ENCODE data around the gene WBP2. TPM values are rescaled to one million over a fixed set of nuclear protein-coding genes. Genes with fewer than 3 reads are reported as not detected.

The WBP2 gene
- total and polyA plus RNA-seq, 2 of the 13 experiments (the other 11 are each of a cell fraction or from before 2014, with no cell fraction given), result 29.2 to 29.5 TPM

DNA sequence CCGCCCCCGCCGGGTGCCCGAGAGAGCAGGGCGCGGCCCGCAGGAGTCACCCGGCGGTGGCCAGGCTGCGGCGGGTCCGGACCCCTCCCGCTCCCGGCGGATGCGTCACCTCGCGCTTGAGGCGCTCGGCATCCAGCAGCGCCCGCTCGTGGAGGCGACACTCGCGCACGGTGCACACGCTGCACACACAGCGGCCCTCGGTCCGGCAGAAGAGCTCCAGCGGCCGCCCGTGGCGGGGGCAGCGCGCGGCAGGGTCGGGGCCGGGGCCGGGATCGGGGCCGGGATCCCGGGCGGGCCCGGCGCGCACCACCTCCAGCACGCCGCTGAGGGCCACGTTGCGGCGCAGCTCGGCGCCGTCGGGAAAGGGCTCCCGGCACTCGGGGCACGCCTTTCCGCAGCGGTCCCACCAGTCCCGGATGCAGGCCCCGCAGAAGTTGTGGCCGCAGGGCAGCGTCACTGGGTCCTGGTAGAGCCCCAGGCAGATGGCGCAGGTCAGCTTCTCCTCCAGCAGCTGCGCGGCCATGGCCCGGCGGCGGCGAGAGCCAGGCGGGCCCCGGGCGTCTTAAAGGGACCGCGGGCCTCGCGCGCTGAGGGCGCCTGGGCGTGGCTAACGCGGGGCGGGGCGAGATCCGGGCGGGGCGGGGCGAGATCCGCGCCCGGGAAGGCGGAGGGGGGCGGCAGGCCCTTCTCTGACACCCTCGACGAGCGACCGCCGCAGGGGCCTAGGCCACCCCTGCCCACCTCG is 41.5 kb upstream of the WBP2 start, which contains the start of gene TRIM65 (continued):
- TF ChIP-seq, protein P1, sequence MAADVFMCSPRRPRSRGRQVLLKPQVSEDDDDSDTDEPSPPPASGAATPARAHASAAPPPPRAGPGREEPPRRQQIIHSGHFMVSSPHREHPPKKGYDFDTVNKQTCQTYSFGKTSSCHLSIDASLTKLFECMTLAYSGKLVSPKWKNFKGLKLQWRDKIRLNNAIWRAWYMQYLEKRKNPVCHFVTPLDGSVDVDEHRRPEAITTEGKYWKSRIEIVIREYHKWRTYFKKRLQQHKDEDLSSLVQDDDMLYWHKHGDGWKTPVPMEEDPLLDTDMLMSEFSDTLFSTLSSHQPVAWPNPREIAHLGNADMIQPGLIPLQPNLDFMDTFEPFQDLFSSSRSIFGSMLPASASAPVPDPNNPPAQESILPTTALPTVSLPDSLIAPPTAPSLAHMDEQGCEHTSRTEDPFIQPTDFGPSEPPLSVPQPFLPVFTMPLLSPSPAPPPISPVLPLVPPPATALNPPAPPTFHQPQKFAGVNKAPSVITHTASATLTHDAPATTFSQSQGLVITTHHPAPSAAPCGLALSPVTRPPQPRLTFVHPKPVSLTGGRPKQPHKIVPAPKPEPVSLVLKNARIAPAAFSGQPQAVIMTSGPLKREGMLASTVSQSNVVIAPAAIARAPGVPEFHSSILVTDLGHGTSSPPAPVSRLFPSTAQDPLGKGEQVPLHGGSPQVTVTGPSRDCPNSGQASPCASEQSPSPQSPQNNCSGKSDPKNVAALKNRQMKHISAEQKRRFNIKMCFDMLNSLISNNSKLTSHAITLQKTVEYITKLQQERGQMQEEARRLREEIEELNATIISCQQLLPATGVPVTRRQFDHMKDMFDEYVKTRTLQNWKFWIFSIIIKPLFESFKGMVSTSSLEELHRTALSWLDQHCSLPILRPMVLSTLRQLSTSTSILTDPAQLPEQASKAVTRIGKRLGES (CRISPR knock-in tag; IDR thresholded peaks at IDR 0.05; ENCODE audit: borderline replicate concordance), result no peak
- TF ChIP-seq CENPT (CRISPR knock-in tag; IDR thresholded peaks at IDR 0.05; ENCODE audit: low read depth), result no peak
- no peak for TF ChIP-seq U2AF1 (optimal IDR thresholded peaks at IDR 0.05; ENCODE audit: low read depth, low read length)
- TF ChIP-seq ZNF549 (CRISPR knock-in tag; IDR thresholded peaks at IDR 0.05), result no peak
- peak; percentile 33; the same call in 1 of the 2 replicates for TF ChIP-seq SSRP1 (CRISPR knock-in tag; IDR thresholded peaks at IDR 0.05)
- no peak for TF ChIP-seq ZNF20 (CRISPR knock-in tag; IDR thresholded peaks at IDR 0.05)
- TF ChIP-seq NFKBIZ (CRISPR knock-in tag; IDR thresholded peaks at IDR 0.05), result peak; percentile 78; the same call in 1 of the 2 replicates
- TF ChIP-seq, protein P2, sequence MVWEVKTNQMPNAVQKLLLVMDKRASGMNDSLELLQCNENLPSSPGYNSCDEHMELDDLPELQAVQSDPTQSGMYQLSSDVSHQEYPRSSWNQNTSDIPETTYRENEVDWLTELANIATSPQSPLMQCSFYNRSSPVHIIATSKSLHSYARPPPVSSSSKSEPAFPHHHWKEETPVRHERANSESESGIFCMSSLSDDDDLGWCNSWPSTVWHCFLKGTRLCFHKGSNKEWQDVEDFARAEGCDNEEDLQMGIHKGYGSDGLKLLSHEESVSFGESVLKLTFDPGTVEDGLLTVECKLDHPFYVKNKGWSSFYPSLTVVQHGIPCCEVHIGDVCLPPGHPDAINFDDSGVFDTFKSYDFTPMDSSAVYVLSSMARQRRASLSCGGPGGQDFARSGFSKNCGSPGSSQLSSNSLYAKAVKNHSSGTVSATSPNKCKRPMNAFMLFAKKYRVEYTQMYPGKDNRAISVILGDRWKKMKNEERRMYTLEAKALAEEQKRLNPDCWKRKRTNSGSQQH (CRISPR knock-in tag; IDR thresholded peaks at IDR 0.05; ENCODE audit: low read depth), result peak; percentile 34; the same call in 1 of the 2 replicates
- no peak for TF ChIP-seq ZNF382 (CRISPR knock-in tag; IDR thresholded peaks at IDR 0.05; ENCODE audit: borderline replicate concordance)
- TF ChIP-seq KDM3A (CRISPR knock-in tag; IDR thresholded peaks at IDR 0.05; ENCODE audit: low read depth), result peak; percentile 28; the same call in 1 of the 2 replicates
- TF ChIP-seq PHF8 (CRISPR knock-in tag; IDR thresholded peaks at IDR 0.05), result peak; percentile 94
- TF ChIP-seq, protein P3, sequence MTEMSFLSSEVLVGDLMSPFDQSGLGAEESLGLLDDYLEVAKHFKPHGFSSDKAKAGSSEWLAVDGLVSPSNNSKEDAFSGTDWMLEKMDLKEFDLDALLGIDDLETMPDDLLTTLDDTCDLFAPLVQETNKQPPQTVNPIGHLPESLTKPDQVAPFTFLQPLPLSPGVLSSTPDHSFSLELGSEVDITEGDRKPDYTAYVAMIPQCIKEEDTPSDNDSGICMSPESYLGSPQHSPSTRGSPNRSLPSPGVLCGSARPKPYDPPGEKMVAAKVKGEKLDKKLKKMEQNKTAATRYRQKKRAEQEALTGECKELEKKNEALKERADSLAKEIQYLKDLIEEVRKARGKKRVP (CRISPR knock-in tag; IDR thresholded peaks at IDR 0.05), result peak in 1 of 2 experiments; percentile 54; a peak in 1 of 4 replicates
- TF ChIP-seq, protein P4, sequence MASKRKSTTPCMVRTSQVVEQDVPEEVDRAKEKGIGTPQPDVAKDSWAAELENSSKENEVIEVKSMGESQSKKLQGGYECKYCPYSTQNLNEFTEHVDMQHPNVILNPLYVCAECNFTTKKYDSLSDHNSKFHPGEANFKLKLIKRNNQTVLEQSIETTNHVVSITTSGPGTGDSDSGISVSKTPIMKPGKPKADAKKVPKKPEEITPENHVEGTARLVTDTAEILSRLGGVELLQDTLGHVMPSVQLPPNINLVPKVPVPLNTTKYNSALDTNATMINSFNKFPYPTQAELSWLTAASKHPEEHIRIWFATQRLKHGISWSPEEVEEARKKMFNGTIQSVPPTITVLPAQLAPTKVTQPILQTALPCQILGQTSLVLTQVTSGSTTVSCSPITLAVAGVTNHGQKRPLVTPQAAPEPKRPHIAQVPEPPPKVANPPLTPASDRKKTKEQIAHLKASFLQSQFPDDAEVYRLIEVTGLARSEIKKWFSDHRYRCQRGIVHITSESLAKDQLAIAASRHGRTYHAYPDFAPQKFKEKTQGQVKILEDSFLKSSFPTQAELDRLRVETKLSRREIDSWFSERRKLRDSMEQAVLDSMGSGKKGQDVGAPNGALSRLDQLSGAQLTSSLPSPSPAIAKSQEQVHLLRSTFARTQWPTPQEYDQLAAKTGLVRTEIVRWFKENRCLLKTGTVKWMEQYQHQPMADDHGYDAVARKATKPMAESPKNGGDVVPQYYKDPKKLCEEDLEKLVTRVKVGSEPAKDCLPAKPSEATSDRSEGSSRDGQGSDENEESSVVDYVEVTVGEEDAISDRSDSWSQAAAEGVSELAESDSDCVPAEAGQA (IDR thresholded peaks at IDR 0.05; ENCODE audit: low read depth), result peak; percentile 11; the same call in 1 of the 2 replicates
- TF ChIP-seq, protein P4 (CRISPR knock-in tag; IDR thresholded peaks at IDR 0.05; ENCODE audit: borderline replicate concordance), result peak; percentile 79; the same call in 1 of the 2 replicates
- TF ChIP-seq SOX5 (CRISPR knock-in tag; IDR thresholded peaks at IDR 0.05; ENCODE audit: borderline replicate concordance), result 0 out of 2 replicates have a peak, but pooled peaks have one; percentile 3
- TF ChIP-seq ZNF180 (CRISPR knock-in tag; IDR thresholded peaks at IDR 0.05; ENCODE audit: borderline replicate concordance, low read depth), result peak; percentile 40; the same call in 1 of the 2 replicates
- TF ChIP-seq PHF20 (CRISPR knock-in tag; IDR thresholded peaks at IDR 0.05), result peak; percentile 36; the same call in 1 of the 2 replicates

All from HepG2 (cell line).